ENCODE results near the gene NXNL1.

GRCh38 chr19:17436094-17436873 lies 24.4 kb downstream of the NXNL1 start:
- TF ChIP-seq CTCF (IDR thresholded peaks at IDR 0.05; ENCODE audit: extremely low read depth in 1 of 2, insufficient read depth in 1 of 2, low read depth in 1 of 2, low read length in 2 of 2) (no peak), POLR2A (IDR thresholded peaks at IDR 0.05; ENCODE audit: low read depth, low read length) (no peak), JUN (IDR thresholded peaks at IDR 0.05; ENCODE audit: borderline replicate concordance, insufficient read depth, insufficient read length, low read depth) (no peak)
- TF ChIP-seq, protein P1, sequence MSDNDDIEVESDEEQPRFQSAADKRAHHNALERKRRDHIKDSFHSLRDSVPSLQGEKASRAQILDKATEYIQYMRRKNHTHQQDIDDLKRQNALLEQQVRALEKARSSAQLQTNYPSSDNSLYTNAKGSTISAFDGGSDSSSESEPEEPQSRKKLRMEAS (IDR thresholded peaks at IDR 0.05; ENCODE audit: insufficient read depth, insufficient read length): no peak
